Panc1 (cell line): ENCODE measurements around the gene VPS52. TPM values are rescaled to one million over a fixed set of nuclear protein-coding genes. Genes with fewer than 3 reads are reported as not detected.

Experiments
- ATAC-seq: fragments of 200-7000 bp; cut with Tn5 transposase; 2 replicates; pipeline ENCODE4 v1.9.1; 2020; ENCODE audit warnings: mild to moderate bottlenecking, moderate library complexity
- BruUV-seq: library from RNA; stranded (reverse); fragments of 400-500 nt; replicated peaks from 2 replicates; lab custom pipeline; 2021; lab: Mats Ljungman, UMichigan
- CTCF ChIA-PET: fragments of 300-600 bp; sonication (Branson Sonifier 250); formaldehyde crosslinking; loops from one replicate; lab custom pipeline; 2022; ENCODE audit warnings: antibody characterized with exemption; lab: Charles Lee
- POLR2A ChIA-PET: fragments of 300-600 bp; sonication (Branson Sonifier 250); formaldehyde crosslinking; loops from one replicate; lab custom pipeline; 2022; ENCODE audit warnings: antibody characterized with exemption; lab: Charles Lee
- DNase-seq: peaks from one replicate; pipeline ENCODE4 v3.0.0-alpha.2; 2010; ENCODE audit warnings: low read depth, low spot score
- H3K27ac ChIP-seq: 2 replicates; pipeline ENCODE4 v1.5.1; 2011; ENCODE audit warnings: mild to moderate bottlenecking, low read length, inconsistent platforms
- H3K27me3 ChIP-seq: fragments of 200-500 bp; sonication (Bioruptor generic); 2 replicates; pipeline ENCODE4 v1.6.0; 2014; ENCODE audit warnings: low read length, inconsistent platforms; ENCODE audit not compliant: control insufficient read depth, insufficient read depth
- H3K36me3 ChIP-seq: fragments of 200-500 bp; sonication (Bioruptor generic); 2 replicates; pipeline ENCODE4 v1.5.1; 2014; ENCODE audit warnings: inconsistent platforms, mild to moderate bottlenecking, low read length, moderate library complexity; ENCODE audit not compliant: control insufficient read depth, insufficient read depth
- H3K4me1 ChIP-seq: 2 replicates; pipeline ENCODE4 v1.5.1; 2011; ENCODE audit warnings: inconsistent platforms, mild to moderate bottlenecking, low read length, moderate library complexity; ENCODE audit not compliant: control insufficient read depth, insufficient read depth
- H3K4me3 ChIP-seq, 2 experiments: 2 replicates each; pipeline ENCODE4 v1.5.1; 2011 to 2012; ENCODE audit warnings: low read depth in 2 of 2, low read length in 2 of 2, mild to moderate bottlenecking in 2 of 2, inconsistent platforms in 1 of 2, moderate library complexity in 1 of 2
- H3K9me3 ChIP-seq: fragments of 200-500 bp; sonication (Bioruptor generic); 2 replicates; pipeline ENCODE4 v1.5.1; 2014; ENCODE audit warnings: low read depth, mild to moderate bottlenecking, inconsistent platforms, low read length, moderate library complexity; ENCODE audit not compliant: control insufficient read depth, insufficient read depth
- CTCF ChIP-seq: fragments of 450-650 bp; IDR thresholded peaks from 2 replicates; pipeline ENCODE4 v1.5.1; 2017; ENCODE audit warnings: mild to moderate bottlenecking
- POLR2AphosphoS5 ChIP-seq: IDR thresholded peaks from 2 replicates; pipeline ENCODE4 v1.6.1; 2012; ENCODE audit warnings: mild to moderate bottlenecking, low read depth, low read length, moderate library complexity
- REST ChIP-seq, 2 experiments: IDR thresholded peaks; 2 replicates each; pipeline ENCODE4 v1.6.1; 2011 to 2012; ENCODE audit warnings: low read depth in 2 of 2, control low read depth in 1 of 2, low read length in 1 of 2, mild to moderate bottlenecking in 1 of 2, moderate library complexity in 1 of 2; ENCODE audit not compliant: insufficient read depth in 1 of 2
- SIN3A ChIP-seq: IDR thresholded peaks from 2 replicates; pipeline ENCODE4 v1.6.1; 2012; ENCODE audit warnings: low read depth, mild to moderate bottlenecking, low read length, moderate library complexity, borderline replicate concordance; ENCODE audit not compliant: insufficient read depth
- TCF7L2 ChIP-seq: IDR thresholded peaks from 2 replicates; pipeline ENCODE4 v1.6.1; 2011; ENCODE audit warnings: mild to moderate bottlenecking, low read depth, low read length, inconsistent platforms
- in situ Hi-C: cut with HindIII; loops from 2 replicates; pipeline ENCODE4 v1.10.0; 2016; ENCODE audit warnings: low sequenced_read_pairs, low pct_unique_long_range_greater_than_20kb
- intact Hi-C: fragments of 100-400 bp; cut with micrococcal nuclease; formaldehyde crosslinking; loops from one replicate; pipeline ENCODE4 v1.10.0; 2022; ENCODE audit not compliant: unreplicated experiment
- total RNA-seq: library from RNA; stranded (reverse); gene quantifications from one replicate; pipeline ENCODE4 v1.2.1, GENCODE V29; 2021; ENCODE audit not compliant: unreplicated experiment

The VPS52 gene
- total RNA-seq, 1 experiment from 2014 or later = 77.7 TPM

DNA sequence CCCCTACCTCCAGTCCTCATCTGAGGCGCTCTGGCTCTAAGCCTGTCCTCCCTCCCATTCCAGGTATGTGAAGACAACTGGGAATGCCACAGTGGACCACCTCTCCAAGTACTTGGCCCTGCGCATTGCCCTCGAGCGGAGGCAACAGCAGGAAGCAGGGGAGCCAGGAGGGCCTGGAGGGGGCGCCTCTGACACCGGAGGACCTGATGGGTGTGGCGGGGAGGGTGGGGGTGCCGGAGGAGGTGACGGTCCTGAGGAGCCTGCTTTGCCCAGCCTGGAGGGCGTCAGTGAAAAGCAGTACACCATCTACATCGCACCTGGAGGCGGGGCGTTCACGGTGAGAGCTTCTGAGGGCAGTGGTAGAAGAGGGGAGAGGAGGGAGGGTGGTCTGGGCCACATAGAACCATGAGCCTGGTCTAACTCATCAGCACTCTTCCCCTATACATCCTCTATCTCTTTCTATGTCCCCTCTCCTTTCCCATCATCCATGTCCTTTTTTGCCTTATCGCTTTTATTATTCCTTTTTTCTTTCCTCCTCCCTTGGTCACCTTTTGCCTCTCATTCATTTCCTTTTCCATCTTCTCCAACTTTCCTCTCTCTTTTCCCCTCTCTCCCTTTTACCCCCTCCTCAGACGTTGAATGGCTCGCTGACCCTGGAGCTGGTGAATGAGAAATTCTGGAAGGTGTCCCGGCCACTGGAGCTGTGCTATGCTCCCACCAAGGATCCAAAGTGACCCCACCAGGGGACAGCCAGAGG, 59.8 kb downstream of the VPS52 start:
- ATAC-seq (no peak), DNase-seq (no peak)
- TF ChIP-seq POLR2AphosphoS5 = no peak
- peaks cover 15% of the 10 kb centered on the region for H3K4me1 ChIP-seq
- H3K9me3 ChIP-seq = no peaks in the 10 kb centered on the region
- ChIA-PET POLR2A (interaction anchor here (0.5 kb wide), 1 partner anchor 175 kb away, joined by 4 read pairs; no protein-coding TSS in a partner anchor), CTCF (no interaction called here)
- H3K27me3 ChIP-seq = no peaks in the 10 kb centered on the region
- H3K36me3 ChIP-seq = no peaks in the 10 kb centered on the region; the same call in 1 of the 2 replicates
- no peak overlapping the region for H3K27ac ChIP-seq
- intact Hi-C loops = no loop called here
- no peak overlapping the region for H3K4me3 ChIP-seq
- BruUV-seq = TSS peak; percentile 49
- in situ Hi-C loops = no loop called here

DNA sequence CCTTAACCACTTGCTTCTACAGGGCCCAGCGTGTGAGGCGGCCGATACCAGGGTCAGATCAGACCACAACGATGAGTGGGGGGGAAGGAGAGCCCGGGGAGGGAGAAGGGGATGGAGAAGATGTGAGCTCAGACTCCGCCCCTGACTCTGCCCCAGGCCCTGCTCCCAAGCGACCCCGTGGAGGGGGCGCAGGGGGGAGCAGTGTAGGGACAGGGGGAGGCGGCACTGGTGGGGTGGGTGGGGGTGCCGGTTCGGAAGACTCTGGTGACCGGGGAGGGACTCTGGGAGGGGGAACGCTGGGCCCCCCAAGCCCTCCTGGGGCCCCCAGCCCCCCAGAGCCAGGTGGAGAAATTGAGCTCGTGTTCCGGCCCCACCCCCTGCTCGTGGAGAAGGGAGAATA, 60.5 kb downstream of the VPS52 start:
- Histone ChIP-seq H3K4me3 (no peak overlapping the region), H3K4me1 (peaks cover 22% of the 10 kb centered on the region), H3K27ac (no peak overlapping the region), H3K9me3 (no peaks in the 10 kb centered on the region), H3K27me3 (no peaks in the 10 kb centered on the region), H3K36me3 (no peaks in the 10 kb centered on the region; the same call in 1 of the 2 replicates)
- intact Hi-C loops = no loop called here
- no peak for ATAC-seq
- no TSS peak for BruUV-seq
- ChIA-PET CTCF (no interaction called here), POLR2A (interaction anchor here (0.6 to 0.7 kb wide), 2 partner anchors 239 to 249 kb away, joined by 8 to 20 read pairs; no protein-coding TSS in a partner anchor)
- in situ Hi-C loops = no loop called here
- DNase-seq = no peak
- no peak for TF ChIP-seq SIN3A
- no peak for TF ChIP-seq TCF7L2
- no peak for TF ChIP-seq REST (IDR thresholded peaks at IDR 0.05; ENCODE audit: insufficient read depth in 1 of 2, low read depth in 2 of 2, low read length in 1 of 2)
- no peak for TF ChIP-seq POLR2AphosphoS5
- TF ChIP-seq CTCF = no peak

DNA sequence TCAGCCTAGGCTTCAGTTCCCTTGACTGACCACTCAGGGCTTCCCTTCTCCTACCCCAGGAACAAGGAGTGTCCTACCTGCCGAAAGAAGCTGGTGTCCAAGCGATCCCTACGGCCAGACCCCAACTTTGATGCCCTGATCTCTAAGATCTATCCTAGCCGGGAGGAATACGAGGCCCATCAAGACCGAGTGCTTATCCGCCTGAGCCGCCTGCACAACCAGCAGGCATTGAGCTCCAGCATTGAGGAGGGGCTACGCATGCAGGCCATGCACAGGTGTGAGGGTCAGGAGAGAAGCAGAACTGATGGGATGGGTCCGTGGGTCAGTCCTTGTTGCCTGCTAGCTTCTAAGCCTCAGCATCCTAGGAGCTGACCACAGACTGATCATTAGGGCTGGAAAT, 61.8 kb downstream of the VPS52 start:
- peaks cover 34% of the 10 kb centered on the region for H3K4me1 ChIP-seq
- no peaks in the 10 kb centered on the region for H3K27me3 ChIP-seq
- DNase-seq = no peak
- in situ Hi-C loops (no loop called here), intact Hi-C loops (no loop called here)
- ATAC-seq = no peak
- no TSS peak for BruUV-seq
- no peak overlapping the region for H3K4me3 ChIP-seq
- ChIA-PET CTCF (no interaction called here), POLR2A (interaction anchor here (1.4 kb wide), 1 partner anchor 238 kb away, joined by 3 read pairs; no protein-coding TSS in a partner anchor)
- no peaks in the 10 kb centered on the region; the same call in 1 of the 2 replicates for H3K36me3 ChIP-seq
- TF ChIP-seq SIN3A (no peak), TCF7L2 (no peak), REST (IDR thresholded peaks at IDR 0.05; ENCODE audit: insufficient read depth in 1 of 2, low read depth in 2 of 2, low read length in 1 of 2) (no peak), CTCF (no peak), POLR2AphosphoS5 (no peak)
- no peaks in the 10 kb centered on the region for H3K9me3 ChIP-seq
- no peak overlapping the region for H3K27ac ChIP-seq
